Left lung (tissue), 14 donors: ENCODE data around the gene IL17RE. TPM values are rescaled to one million over a fixed set of nuclear protein-coding genes. Genes with fewer than 3 reads are reported as not detected.
"Not testable (repeated sequence)": the region's sequence is repeated elsewhere in the genome, so short reads cannot be mapped to it uniquely, and the experiment has no call there.

Experiments used
- ATAC-seq: fragments of 200-7000 bp; cut with Tn5 transposase; one replicate; pipeline ENCODE4 v1.9.1; 2020; ENCODE audit warnings: moderate library complexity
- DNase-seq, 4 donors: peaks; one replicate each; pipeline ENCODE4 v3.0.0-alpha.2; 2013 to 2020
- H3K27ac ChIP-seq, 2 donors: fragments of 200-600 bp; sonication (generic) in 1 of 2; one replicate each; pipeline versions ENCODE4 v1.5.0 to v1.8.0; 2020 to 2021
- H3K27me3 ChIP-seq, 2 donors: fragments of 200-600 bp; sonication (generic) in 1 of 2; one replicate each; pipeline versions ENCODE4 v1.5.0 to v1.8.0; 2020 to 2021
- H3K36me3 ChIP-seq, 2 donors: fragments of 200-600 bp; sonication (generic) in 1 of 2; one replicate each; pipeline versions ENCODE4 v1.5.0 to v1.8.0; 2020 to 2021
- H3K4me1 ChIP-seq, 2 donors: fragments of 200-600 bp; one replicate each; pipeline ENCODE4 v1.8.0; 2021
- H3K4me3 ChIP-seq, 2 donors: fragments of 200-600 bp; sonication (generic) in 1 of 2; one replicate each; pipeline versions ENCODE4 v1.5.0 to v1.8.0; 2020 to 2021; ENCODE audit warnings: mild to moderate bottlenecking in 1 of 2
- H3K9me3 ChIP-seq, 2 donors: fragments of 200-600 bp; sonication (generic) in 1 of 2; one replicate each; pipeline versions ENCODE4 v1.5.0 to v1.8.0; 2020 to 2021
- CTCF ChIP-seq, 2 donors: fragments of 200-600 bp; sonication (generic) in 1 of 2; IDR thresholded peaks; one replicate each; pipeline versions ENCODE4 v1.5.0 to v1.8.0; 2021; ENCODE audit warnings: antibody characterized with exemption in 2 of 2
- intact Hi-C, 2 donors: fragments of 100-400 bp; cut with DNase I; formaldehyde crosslinking; loops; one replicate each; pipeline versions ENCODE4 v1.11.2 to v1.14.2; 2022
- long read RNA-seq, 12 donors: library from polyadenylated mRNA in 2 of 12; unstranded in 2 of 12; transcript quantifications; one replicate each; pipeline ENCODE4 v2.0.0 and lab custom pipeline, GENCODE V29; 2019 to 2026
- polyA plus RNA-seq, 6 donors: library from polyadenylated mRNA; unstranded; fragments of 120-200 nt; gene quantifications; one replicate each; pipeline ENCODE4 v1.2.1, GENCODE V29; 2013; ENCODE audit not compliant: insufficient read length in 6 of 6
- total RNA-seq, 2 donors: library from RNA; stranded (reverse); fragmentation: NEBNext Ultra II Directional; extraction: Animal tissue kit (Norgen Biotek cat#: 25700); gene quantifications; one replicate each; pipeline ENCODE4 v1.2.1, GENCODE V29; 2021
- donor health status: DM: no; HTN: yes; CAD: no.
- donor health status: DM: no; HTN: no; CAD: no.

The IL17RE gene, protein sequence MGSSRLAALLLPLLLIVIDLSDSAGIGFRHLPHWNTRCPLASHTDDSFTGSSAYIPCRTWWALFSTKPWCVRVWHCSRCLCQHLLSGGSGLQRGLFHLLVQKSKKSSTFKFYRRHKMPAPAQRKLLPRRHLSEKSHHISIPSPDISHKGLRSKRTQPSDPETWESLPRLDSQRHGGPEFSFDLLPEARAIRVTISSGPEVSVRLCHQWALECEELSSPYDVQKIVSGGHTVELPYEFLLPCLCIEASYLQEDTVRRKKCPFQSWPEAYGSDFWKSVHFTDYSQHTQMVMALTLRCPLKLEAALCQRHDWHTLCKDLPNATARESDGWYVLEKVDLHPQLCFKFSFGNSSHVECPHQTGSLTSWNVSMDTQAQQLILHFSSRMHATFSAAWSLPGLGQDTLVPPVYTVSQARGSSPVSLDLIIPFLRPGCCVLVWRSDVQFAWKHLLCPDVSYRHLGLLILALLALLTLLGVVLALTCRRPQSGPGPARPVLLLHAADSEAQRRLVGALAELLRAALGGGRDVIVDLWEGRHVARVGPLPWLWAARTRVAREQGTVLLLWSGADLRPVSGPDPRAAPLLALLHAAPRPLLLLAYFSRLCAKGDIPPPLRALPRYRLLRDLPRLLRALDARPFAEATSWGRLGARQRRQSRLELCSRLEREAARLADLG
- total RNA-seq (10 to 100 TPM; 14.4 to 22.5 TPM), polyA plus RNA-seq (100 to 1,000 TPM in 2 of 6 donors, 10 to 100 TPM in 4; 76.3 to 108 (median 83.1) TPM)
- long read RNA-seq, donor 1, partial matches to known transcripts, result 17 of 18 reads
- long read RNA-seq, donor 1, other reads (novel, unspliced or antisense), result 0 of 18 reads
- long read RNA-seq, donor 2, partial matches to known transcripts, result 0 of 3 reads
- long read RNA-seq, donor 2, other reads (novel, unspliced or antisense), result 0 of 3 reads
- long read RNA-seq, donor 3, partial matches to known transcripts, result 0 of 1 reads
- long read RNA-seq, donor 3, other reads (novel, unspliced or antisense), result 0 of 1 reads
- long read RNA-seq, donor 4, partial matches to known transcripts, result 0 of 1 reads
- long read RNA-seq, donor 4, other reads (novel, unspliced or antisense), result 1 of 1 reads
- long read RNA-seq, donor 5, result 0 reads
- long read RNA-seq, donor 6, partial matches to known transcripts, result 22 of 24 reads
- long read RNA-seq, donor 6, other reads (novel, unspliced or antisense), result 0 of 24 reads
- long read RNA-seq, donor 7, partial matches to known transcripts, result 0 of 1 reads
- long read RNA-seq, donor 7, other reads (novel, unspliced or antisense), result 0 of 1 reads
- long read RNA-seq, donor 8, partial matches to known transcripts, result 27 of 27 reads
- long read RNA-seq, donor 8, other reads (novel, unspliced or antisense), result 0 of 27 reads
- long read RNA-seq, donor 9, partial matches to known transcripts, result 0 of 1 reads
- long read RNA-seq, donor 9, other reads (novel, unspliced or antisense), result 0 of 1 reads
- long read RNA-seq, donor 10, partial matches to known transcripts, result 0 of 1 reads
- long read RNA-seq, donor 10, other reads (novel, unspliced or antisense), result 1 of 1 reads
- long read RNA-seq, donor 11, result 0 reads
- long read RNA-seq, donor 12, partial matches to known transcripts, result 30 of 30 reads
- long read RNA-seq, donor 12, other reads (novel, unspliced or antisense), result 0 of 30 reads

GRCh38 chr3:9902372-9903237, at the start of gene IL17RE:
TSS of gene IL17RE (plus strand) at chr3:9902848. CDS start at chr3:9902933, 85 bp downstream.
- Histone ChIP-seq H3K4me3 (peak within 1 kb of the TSS; percentile 28 to 38), H3K9me3 (no peaks in the 10 kb centered on the region), H3K4me1 (peaks cover 4 to 27% of the 10 kb centered on the region in 2 donors), H3K27me3 (no peaks in the 10 kb centered on the region), H3K27ac (peak within 1 kb of the TSS; percentile 43 to 58), H3K36me3 (no peaks in the 10 kb centered on the region)
- peak; percentile 88 for ATAC-seq
- intact Hi-C loops, result no loop called here
- DNase-seq, result peak in 3 of 4 donors; percentile 62 to 85 (median 64)
- no peak for TF ChIP-seq CTCF (IDR thresholded peaks at IDR 0.05)

DNA sequence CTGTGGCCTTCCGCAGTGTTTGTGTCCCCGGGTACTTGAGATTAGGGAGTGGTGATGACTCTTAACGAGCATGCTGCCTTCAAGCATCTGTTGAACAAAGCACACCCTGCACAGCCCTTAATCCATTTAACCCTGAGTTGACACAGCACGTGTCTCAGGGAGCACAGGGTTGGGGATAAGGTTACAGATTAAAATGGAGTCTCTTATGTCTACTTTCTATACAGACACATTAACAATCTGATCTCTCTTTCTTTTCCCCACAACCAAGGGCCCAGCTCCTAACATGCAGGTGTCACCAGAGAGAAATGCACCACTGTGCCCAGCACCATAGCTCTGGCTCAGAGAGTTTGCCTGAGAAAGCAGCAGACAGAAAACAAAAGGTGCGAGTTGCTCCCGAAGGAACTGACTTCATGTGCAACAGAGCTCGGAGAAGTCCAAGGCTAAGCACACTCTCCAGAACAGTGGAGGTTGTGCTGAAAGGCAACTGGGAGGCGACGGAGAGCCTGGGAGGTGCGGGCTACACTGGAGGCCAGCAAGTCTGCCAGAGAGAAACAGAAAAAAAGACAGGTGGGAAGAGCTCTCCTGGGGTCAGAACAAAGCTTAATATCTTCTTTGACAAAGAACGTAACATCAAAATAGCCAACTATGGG, 48.2 kb upstream of the IL17RE start:
- H3K27me3 ChIP-seq, H3K4me3 ChIP-seq, H3K4me1 ChIP-seq, DNase-seq, intact Hi-C loops, H3K36me3 ChIP-seq, H3K27ac ChIP-seq, H3K9me3 ChIP-seq: not testable (repeated sequence)
- peak; percentile 37 for ATAC-seq

- Histone ChIP-seq H3K4me3 (no peak overlapping the region), H3K4me1 (no peaks in the 10 kb centered on the region), H3K9me3 (no peaks in the 10 kb centered on the region), H3K27me3 (no peaks in the 10 kb centered on the region), H3K27ac (no peak overlapping the region), H3K36me3 (no peaks in the 10 kb centered on the region)
- intact Hi-C loops, result no loop called here
- no peak for DNase-seq
- ATAC-seq, result no peak
- TF ChIP-seq CTCF (IDR thresholded peaks at IDR 0.05), result no peak
These were observed 47.1 kb upstream of the IL17RE start for GRCh38 chr3:9855594-9855993.

- Histone ChIP-seq H3K27ac (no peak overlapping the region), H3K9me3 (no peaks in the 10 kb centered on the region), H3K27me3 (no peaks in the 10 kb centered on the region), H3K36me3 (no peaks in the 10 kb centered on the region), H3K4me3 (no peak overlapping the region), H3K4me1 (peaks cover 10 to 24% of the 10 kb centered on the region in 2 donors)
- no peak for TF ChIP-seq CTCF (IDR thresholded peaks at IDR 0.05)
- intact Hi-C loops, result no loop called here
- no peak for ATAC-seq
- DNase-seq, result no peak
These were observed 43.1 kb upstream of the IL17RE start for GRCh38 chr3:9859530-9860025.
